ENCODE results near the gene DAB2IP.

DAB2IP gene

GRCh38 chr9:121773954-121774714 lies 122.7 kb downstream of the DAB2IP start:
- no peak overlapping the region for H3K27ac ChIP-seq (ENCODE audit: low read depth, low read length, poor library complexity, severe bottlenecking)
- H4K20me1 ChIP-seq (ENCODE audit: insufficient read depth, low read length) = no peaks in the 10 kb centered on the region
- H3F3A ChIP-seq (ENCODE audit: insufficient read depth, low read length) = no peaks in the 10 kb centered on the region
- H3K9me2 ChIP-seq (ENCODE audit: low read depth, low read length) = no peaks in the 10 kb centered on the region
- no peak overlapping the region for H3K4me2 ChIP-seq (ENCODE audit: low read length)
- H2AFZ ChIP-seq (ENCODE audit: low read length) = no peak overlapping the region
- TF ChIP-seq EZH2 (IDR thresholded peaks at IDR 0.05; ENCODE audit: borderline replicate concordance, low read length) (no peak), CTCF (IDR thresholded peaks at IDR 0.05; ENCODE audit: low read length) (no peak)
- no peaks in the 10 kb centered on the region for H3K79me2 ChIP-seq (ENCODE audit: insufficient read depth, low read length)
- H3K4me1 ChIP-seq (ENCODE audit: insufficient read depth, low read length, severe bottlenecking) = no peaks in the 10 kb centered on the region
- H3K27me3 ChIP-seq (ENCODE audit: insufficient read depth, low read length) = no peaks in the 10 kb centered on the region
- H3K36me3 ChIP-seq (ENCODE audit: insufficient read depth, low read length) = peaks cover 81% of the 10 kb centered on the region
- no peak overlapping the region for H3K9ac ChIP-seq (ENCODE audit: low read length)
- H3K4me3 ChIP-seq (ENCODE audit: low read depth, low read length, poor library complexity, severe bottlenecking) = no peak overlapping the region
- 0 out of 2 replicates have a peak, but pooled peaks cover 2% of the 10 kb centered on the region for H3K9me3 ChIP-seq (ENCODE audit: low read length)

- Histone ChIP-seq H3K4me2 (ENCODE audit: low read length) (no peak overlapping the region), H2AFZ (ENCODE audit: low read length) (no peak overlapping the region), H3K4me1 (ENCODE audit: insufficient read depth, low read length, severe bottlenecking) (no peaks in the 10 kb centered on the region), H3K27ac (ENCODE audit: low read depth, low read length, poor library complexity, severe bottlenecking) (no peak overlapping the region), H3K27me3 (ENCODE audit: insufficient read depth, low read length) (no peaks in the 10 kb centered on the region), H3K79me2 (ENCODE audit: insufficient read depth, low read length) (no peaks in the 10 kb centered on the region), H4K20me1 (ENCODE audit: insufficient read depth, low read length) (no peaks in the 10 kb centered on the region), H3K36me3 (ENCODE audit: insufficient read depth, low read length) (peaks cover 76% of the 10 kb centered on the region), H3K4me3 (ENCODE audit: low read depth, low read length, poor library complexity, severe bottlenecking) (no peak overlapping the region), H3K9me3 (ENCODE audit: low read length) (0 out of 2 replicates have a peak, but pooled peaks cover 2% of the 10 kb centered on the region), H3K9me2 (ENCODE audit: low read depth, low read length) (no peaks in the 10 kb centered on the region), H3F3A (ENCODE audit: insufficient read depth, low read length) (no peaks in the 10 kb centered on the region), H3K9ac (ENCODE audit: low read length) (no peak overlapping the region)
- no peak for TF ChIP-seq EZH2 (IDR thresholded peaks at IDR 0.05; ENCODE audit: borderline replicate concordance, low read length)
- TF ChIP-seq CTCF (IDR thresholded peaks at IDR 0.05; ENCODE audit: low read length) = no peak
These were observed 123.5 kb downstream of the DAB2IP start for GRCh38 chr9:121774715-121775613.

- Histone ChIP-seq H2AFZ (ENCODE audit: low read length) (no peak overlapping the region), H3K4me1 (ENCODE audit: insufficient read depth, low read length, severe bottlenecking) (no peaks in the 10 kb centered on the region), H3K9me3 (ENCODE audit: low read length) (0 out of 2 replicates have a peak, but pooled peaks cover 2% of the 10 kb centered on the region), H3K79me2 (ENCODE audit: insufficient read depth, low read length) (no peaks in the 10 kb centered on the region), H3K4me2 (ENCODE audit: low read length) (no peak overlapping the region), H3K36me3 (ENCODE audit: insufficient read depth, low read length) (peaks cover 74% of the 10 kb centered on the region), H3K27me3 (ENCODE audit: insufficient read depth, low read length) (no peaks in the 10 kb centered on the region), H3K27ac (ENCODE audit: low read depth, low read length, poor library complexity, severe bottlenecking) (no peak overlapping the region), H3K9me2 (ENCODE audit: low read depth, low read length) (no peaks in the 10 kb centered on the region), H3F3A (ENCODE audit: insufficient read depth, low read length) (no peaks in the 10 kb centered on the region), H3K9ac (ENCODE audit: low read length) (no peak overlapping the region), H3K4me3 (ENCODE audit: low read depth, low read length, poor library complexity, severe bottlenecking) (no peak overlapping the region), H4K20me1 (ENCODE audit: insufficient read depth, low read length) (no peaks in the 10 kb centered on the region)
- TF ChIP-seq EZH2 (IDR thresholded peaks at IDR 0.05; ENCODE audit: borderline replicate concordance, low read length) (no peak), CTCF (IDR thresholded peaks at IDR 0.05; ENCODE audit: low read length) (no peak)
These were observed 124.7 kb downstream of the DAB2IP start for GRCh38 chr9:121776001-121776738.

Data from OCI-LY1 (cell line).